ENCODE measurements around the gene ZNF454. TPM values are rescaled to one million over a fixed set of nuclear protein-coding genes. Genes with fewer than 3 reads are reported as not detected.

ZNF454 gene
- total RNA-seq, 1 donor from 2014 or later = 3.1 TPM

- intact Hi-C loops (cut with DNase I) = no loop called here
- TF ChIP-seq CTCF (IDR thresholded peaks at IDR 0.05) = no peak
- DNase-seq (no peak), ATAC-seq (no peak)
- peak overlapping the region; percentile 67 for H3K4me3 ChIP-seq
- peaks cover 25% of the 10 kb centered on the region for H3K9me3 ChIP-seq
- H3K36me3 ChIP-seq = no peaks in the 10 kb centered on the region
- H3K27me3 ChIP-seq = no peaks in the 10 kb centered on the region
- H3K4me1 ChIP-seq = no peaks in the 10 kb centered on the region
- H3K27ac ChIP-seq = peak overlapping the region; percentile 82
These were observed 363 bp downstream of the ZNF454 start for GRCh38 chr5:178941361-178941760.

- DNase-seq = no peak
- intact Hi-C loops (cut with DNase I) = no loop called here
- Histone ChIP-seq H3K9me3 (peaks cover 77% of the 10 kb centered on the region), H3K36me3 (no peaks in the 10 kb centered on the region), H3K27me3 (no peaks in the 10 kb centered on the region), H3K4me3 (no peak overlapping the region), H3K27ac (no peak overlapping the region), H3K4me1 (no peaks in the 10 kb centered on the region)
- ATAC-seq = no peak
- TF ChIP-seq CTCF (IDR thresholded peaks at IDR 0.05) = no peak
These were observed 24.6 kb downstream of the ZNF454 start for GRCh38 chr5:178965465-178966055.

- intact Hi-C loops (cut with DNase I) = no loop called here
- TF ChIP-seq CTCF (IDR thresholded peaks at IDR 0.05) = no peak
- no peak for DNase-seq
- H3K36me3 ChIP-seq = no peaks in the 10 kb centered on the region
- ATAC-seq = no peak
- H3K27me3 ChIP-seq = no peaks in the 10 kb centered on the region
- H3K4me3 ChIP-seq = no peak overlapping the region
- H3K9me3 ChIP-seq = peaks cover 17% of the 10 kb centered on the region
- no peak overlapping the region for H3K27ac ChIP-seq
- H3K4me1 ChIP-seq = no peaks in the 10 kb centered on the region
These were observed 40.4 kb downstream of the ZNF454 start for GRCh38 chr5:178981381-178981780.

- Histone ChIP-seq H3K4me3 (no peak overlapping the region), H3K27ac (no peak overlapping the region), H3K36me3 (no peaks in the 10 kb centered on the region), H3K9me3 (peaks cover 13% of the 10 kb centered on the region), H3K4me1 (no peaks in the 10 kb centered on the region), H3K27me3 (no peaks in the 10 kb centered on the region)
- DNase-seq (no peak), ATAC-seq (no peak)
- intact Hi-C loops (cut with DNase I) = no loop called here
- TF ChIP-seq CTCF (IDR thresholded peaks at IDR 0.05) = no peak
These were observed 41.9 kb downstream of the ZNF454 start for GRCh38 chr5:178982941-178983340.

GRCh38 chr5:178983728-178984127 is 42.7 kb downstream of the ZNF454 start:
- H3K4me1 ChIP-seq = no peaks in the 10 kb centered on the region
- no peak overlapping the region for H3K4me3 ChIP-seq
- no peak overlapping the region for H3K27ac ChIP-seq
- no peak for TF ChIP-seq CTCF (IDR thresholded peaks at IDR 0.05)
- H3K27me3 ChIP-seq = no peaks in the 10 kb centered on the region
- ATAC-seq (no peak), DNase-seq (no peak)
- intact Hi-C loops (cut with DNase I) = no loop called here
- peaks cover 13% of the 10 kb centered on the region for H3K9me3 ChIP-seq
- H3K36me3 ChIP-seq = no peaks in the 10 kb centered on the region

Measured in upper lobe of right lung (tissue), 1 donor.